Right atrium auricular region (tissue), 2 donors: Measurements from ENCODE around the gene TMEM150A. TPM values are rescaled to one million over a fixed set of nuclear protein-coding genes. Genes with fewer than 3 reads are reported as not detected.

Experiments
- DNase-seq: peaks from one replicate; pipeline ENCODE4 v3.0.0-alpha.2; 2019; ENCODE audit warnings: low spot score
- H3K27ac ChIP-seq, 2 donors: fragments of 200-600 bp; sonication (generic); 1 replicate in 1 of 2; 2 replicates in 1 of 2; pipeline ENCODE4 v1.5.1; 2016 to 2019
- H3K27me3 ChIP-seq, 2 donors: fragments of 200-600 bp; sonication (generic); one replicate each; pipeline versions ENCODE4 v1.5.1 to v1.6.0; 2017 to 2019
- H3K36me3 ChIP-seq: fragments of 200-600 bp; sonication (generic); one replicate; pipeline ENCODE4 v1.5.1; 2016
- H3K4me1 ChIP-seq, 2 donors: fragments of 200-600 bp; sonication (generic); one replicate each; pipeline versions ENCODE4 v1.5.1 to v1.6.0; 2017 to 2019
- H3K4me3 ChIP-seq, 2 donors: fragments of 200-600 bp; sonication (generic); 1 replicate in 1 of 2; 2 replicates in 1 of 2; pipeline ENCODE4 v1.5.1; 2017 to 2019; ENCODE audit warnings: mild to moderate bottlenecking in 1 of 2, moderate library complexity in 1 of 2
- H3K9me3 ChIP-seq, 2 donors: fragments of 200-600 bp; sonication (generic); one replicate each; pipeline ENCODE4 v1.5.1; 2019
- CTCF ChIP-seq, 2 donors: fragments of 200-600 bp; sonication (generic); IDR thresholded peaks; one replicate each; pipeline ENCODE4 v1.5.1; 2019; ENCODE audit warnings: antibody characterized with exemption in 2 of 2
- total RNA-seq, 2 donors: library from RNA; depleted of rRNA; stranded (reverse); fragments of >200 nt; gene quantifications; one replicate each; pipeline ENCODE4 v1.1.0, GENCODE V29; 2016

The TMEM150A gene
- total RNA-seq, 2 donors from 2014 or later = 15.8 to 21.7 TPM

GRCh38 chr2:85597241-85597640 is 5.3 kb downstream of the TMEM150A start:
- no peak for TF ChIP-seq CTCF (IDR thresholded peaks at IDR 0.05)
- H3K27me3 ChIP-seq = no peaks in the 10 kb centered on the region
- no peak overlapping the region for H3K27ac ChIP-seq
- H3K36me3 ChIP-seq = peaks cover 24% of the 10 kb centered on the region
- no peak overlapping the region for H3K4me3 ChIP-seq
- peaks cover 0 to 48% of the 10 kb centered on the region in 2 donors for H3K4me1 ChIP-seq
- H3K9me3 ChIP-seq = no peaks in the 10 kb centered on the region
- DNase-seq = no peak

- TF ChIP-seq CTCF (IDR thresholded peaks at IDR 0.05) = no peak
- Histone ChIP-seq H3K4me1 (peaks cover 0 to 50% of the 10 kb centered on the region in 2 donors), H3K36me3 (peaks cover 24% of the 10 kb centered on the region)
These were observed 5.9 kb downstream of the TMEM150A start for GRCh38 chr2:85596486-85597143.

GRCh38 chr2:85596026-85596333 is 6.5 kb downstream of the TMEM150A start:
- TF ChIP-seq CTCF (IDR thresholded peaks at IDR 0.05) = no peak
- no peak for DNase-seq
- peaks cover 24% of the 10 kb centered on the region for H3K36me3 ChIP-seq
- H3K27ac ChIP-seq = peak overlapping the region; percentile 88 to 94
- no peaks in the 10 kb centered on the region for H3K9me3 ChIP-seq
- no peaks in the 10 kb centered on the region for H3K27me3 ChIP-seq
- peaks cover 0 to 50% of the 10 kb centered on the region in 2 donors for H3K4me1 ChIP-seq
- peak overlapping the region; percentile 61 to 81 for H3K4me3 ChIP-seq

More at GRCh38 chr2:85596486-85597143, 5.9 kb downstream of the TMEM150A start:
- Histone ChIP-seq H3K9me3 (no peaks in the 10 kb centered on the region), H3K27ac (peak overlapping the region; percentile 88 to 94), H3K4me3 (peak overlapping the region; percentile 61 to 81), H3K27me3 (no peaks in the 10 kb centered on the region)
- DNase-seq = no peak

- H3K27ac ChIP-seq = peak within 1 kb of the TSS; percentile 88 to 94
These were observed 7.0 kb downstream of the TMEM150A start, which contains the start of gene RNF181 for GRCh38 chr2:85595301-85596025. Gene RNF181, plus strand, starts transcription at chr2:85595745. Its CDS starts 19 bp downstream, at chr2:85595764.

GRCh38 chr2:85594715-85595300 is 7.7 kb downstream of the TMEM150A start:
- H3K4me1 ChIP-seq = peaks cover 0 to 58% of the 10 kb centered on the region in 2 donors
- no peaks in the 10 kb centered on the region for H3K27me3 ChIP-seq
- H3K36me3 ChIP-seq = peaks cover 24% of the 10 kb centered on the region
- peak overlapping the region; percentile 61 to 81 for H3K4me3 ChIP-seq
- peak overlapping the region; percentile 88 to 94 for H3K27ac ChIP-seq
- no peak for TF ChIP-seq CTCF (IDR thresholded peaks at IDR 0.05)
- no peaks in the 10 kb centered on the region for H3K9me3 ChIP-seq
- DNase-seq = no peak

More at GRCh38 chr2:85595301-85596025, 7.0 kb downstream of the TMEM150A start, which contains the start of gene RNF181:
- peaks cover 0 to 52% of the 10 kb centered on the region in 2 donors for H3K4me1 ChIP-seq
- peak within 1 kb of the TSS; percentile 61 to 81 for H3K4me3 ChIP-seq
- no peak for TF ChIP-seq CTCF (IDR thresholded peaks at IDR 0.05)
- H3K36me3 ChIP-seq = peaks cover 24% of the 10 kb centered on the region
- peak; percentile 99 for DNase-seq
- no peaks in the 10 kb centered on the region for H3K9me3 ChIP-seq
- H3K27me3 ChIP-seq = no peaks in the 10 kb centered on the region
